CD4-positive, alpha-beta memory T cell (primary cell): ENCODE data around the gene RBFOX2. TPM values are rescaled to one million over a fixed set of nuclear protein-coding genes. Genes with fewer than 3 reads are reported as not detected.
A peak's percentile ranks its signal among the peaks of the same experiment; 100 is the strongest.

Experiments used
- CTCF ChIA-PET: fragments of 350-600 bp; sonication (Branson Sonifier 250); formaldehyde crosslinking; loops from one replicate; lab custom pipeline; 2021; ENCODE audit warnings: inconsistent platforms; ENCODE audit not compliant: partially characterized antibody; lab: Charles Lee
- POLR2A ChIA-PET: fragments of 350-600 bp; sonication (Branson Sonifier 250); formaldehyde crosslinking; loops from one replicate; lab custom pipeline; 2021; ENCODE audit not compliant: partially characterized antibody; lab: Charles Lee
- DNase-seq, 5 donors: peaks; one replicate each; pipeline versions ENCODE4 v3.0.0 to v3.0.0-alpha.2; 2020 to 2022; ENCODE audit warnings: mixed read lengths in 1 of 5
- H3K27ac ChIP-seq: one replicate; pipeline ENCODE4 v1.7.0; 2013; ENCODE audit warnings: low read depth, low read length
- H3K27me3 ChIP-seq: 2 replicates; pipeline ENCODE4 v1.7.0; 2013; ENCODE audit warnings: mild to moderate bottlenecking, low read length, moderate library complexity; ENCODE audit not compliant: insufficient read depth
- H3K36me3 ChIP-seq: 2 replicates; pipeline ENCODE4 v1.7.0; 2013; ENCODE audit warnings: mild to moderate bottlenecking, low read length, moderate library complexity; ENCODE audit not compliant: insufficient read depth
- H3K4me1 ChIP-seq: 2 replicates; pipeline ENCODE4 v1.7.0; 2013; ENCODE audit warnings: mild to moderate bottlenecking, low read length, moderate library complexity; ENCODE audit not compliant: insufficient read depth
- H3K4me3 ChIP-seq, 2 donors: one replicate each; pipeline ENCODE4 v1.7.0; 2013; ENCODE audit warnings: low read length in 2 of 2, mild to moderate bottlenecking in 1 of 2
- H3K9me3 ChIP-seq, 2 donors: one replicate each; pipeline ENCODE4 v1.7.0; 2013; ENCODE audit warnings: low read length in 2 of 2, control low read depth in 1 of 2; ENCODE audit not compliant: control insufficient read depth in 1 of 2
- H3K27ac Mint-ChIP-seq, 7 donors: one replicate each; pipeline ENCODE4 v1.8.0; 2020 to 2021; ENCODE audit warnings: mixed read lengths in 7 of 7, mild to moderate bottlenecking in 6 of 7, inconsistent platforms in 3 of 7, moderate library complexity in 3 of 7
- H3K27me3 Mint-ChIP-seq, 2 donors: one replicate each; pipeline ENCODE4 v1.8.0; 2020 to 2021; ENCODE audit warnings: mixed read lengths in 2 of 2
- H3K36me3 Mint-ChIP-seq, 2 donors: one replicate each; pipeline ENCODE4 v1.8.0; 2020 to 2021; ENCODE audit warnings: mixed read lengths in 2 of 2, inconsistent platforms in 1 of 2, mild to moderate bottlenecking in 1 of 2
- H3K4me1 Mint-ChIP-seq, 4 donors: one replicate each; pipeline ENCODE4 v1.8.0; 2020 to 2021; ENCODE audit warnings: mixed read lengths in 4 of 4, mild to moderate bottlenecking in 1 of 4
- H3K4me3 Mint-ChIP-seq, 8 donors: one replicate each; pipeline ENCODE4 v1.8.0; 2020 to 2021; ENCODE audit warnings: mixed read lengths in 8 of 8, mild to moderate bottlenecking in 7 of 8, moderate library complexity in 6 of 8, inconsistent platforms in 3 of 8
- H3K9me3 Mint-ChIP-seq, 8 donors: one replicate each; pipeline ENCODE4 v1.8.0; 2020 to 2021; ENCODE audit warnings: mixed read lengths in 8 of 8, mild to moderate bottlenecking in 5 of 8, inconsistent platforms in 3 of 8, moderate library complexity in 1 of 8
- intact Hi-C: fragments of 100-400 bp; cut with micrococcal nuclease; formaldehyde crosslinking; loops from one replicate; pipeline ENCODE4 v1.15.1; 2023
- polyA plus RNA-seq, 2 donors: library from polyadenylated mRNA; unstranded; fragments of 300-500 nt; fragmentation: Illumina TruSeq; gene quantifications; one replicate each; pipeline ENCODE4 v1.2.3, GENCODE V29; 2021
- total RNA-seq, 2 experiments: library from RNA; stranded (reverse); gene quantifications; one replicate each; pipeline ENCODE4 v1.2.3, GENCODE V29; 2021

Gene RBFOX2
- total and polyA plus RNA-seq, 4 experiments from 2014 or later: 0.68 to 1.3 (median 1.0) TPM

GRCh38 chr22:36068776-36069344 is 40.2 kb upstream of the RBFOX2 start:
- Histone ChIP-seq H3K4me1 (peaks cover 11% of the 10 kb centered on the region), H3K9me3 (no peaks in the 10 kb centered on the region), H3K4me3 (no peak overlapping the region), H3K27me3 (no peaks in the 10 kb centered on the region), H3K36me3 (no peaks in the 10 kb centered on the region), H3K27ac (no peak overlapping the region)
- no peak for DNase-seq
- ChIA-PET POLR2A (no interaction called here), CTCF (interaction anchor here (1.2 to 1.7 kb wide), 3 partner anchors 11 to 418 kb away, joined by 3 to 4 read pairs (median 4); no protein-coding TSS in a partner anchor)
- no peaks in the 10 kb centered on the region for H3K9me3 Mint-ChIP-seq
- no peak overlapping the region for H3K4me3 Mint-ChIP-seq
- no peaks in the 10 kb centered on the region for H3K36me3 Mint-ChIP-seq
- peaks cover 0 to 2% of the 10 kb centered on the region in 2 donors for H3K27me3 Mint-ChIP-seq
- H3K27ac Mint-ChIP-seq: no peak overlapping the region
- intact Hi-C loops: loop anchor here (5.0 to 10.0 kb wide), 3 partner anchors 53 to 442 kb away; partner anchors contain the start of gene TXN2
- H3K4me1 Mint-ChIP-seq: peaks cover 6 to 10% (median 9%) of the 10 kb centered on the region in 4 donors

GRCh38 chr22:36067235-36067558 is 38.6 kb upstream of the RBFOX2 start:
- DNase-seq: no peak
- H3K36me3 ChIP-seq: no peaks in the 10 kb centered on the region
- H3K27ac Mint-ChIP-seq: no peak overlapping the region
- no peak overlapping the region for H3K4me3 ChIP-seq
- peaks cover 11% of the 10 kb centered on the region for H3K4me1 ChIP-seq
- ChIA-PET CTCF (interaction anchor here (1.0 to 3.7 kb wide), 11 partner anchors 8 to 113 kb away, joined by 3 to 67 read pairs (median 9); no protein-coding TSS in a partner anchor), POLR2A (no interaction called here)
- no peak overlapping the region for H3K27ac ChIP-seq
- no peak overlapping the region for H3K4me3 Mint-ChIP-seq
- H3K9me3 Mint-ChIP-seq: no peaks in the 10 kb centered on the region
- no peaks in the 10 kb centered on the region for H3K36me3 Mint-ChIP-seq
- H3K27me3 Mint-ChIP-seq: peaks cover 0 to 2% of the 10 kb centered on the region in 2 donors
- no peaks in the 10 kb centered on the region for H3K9me3 ChIP-seq
- H3K4me1 Mint-ChIP-seq: peaks cover 6 to 10% (median 9%) of the 10 kb centered on the region in 4 donors
- no peaks in the 10 kb centered on the region for H3K27me3 ChIP-seq
- intact Hi-C loops: loop anchor here (5.0 to 10.0 kb wide), 3 partner anchors 55 to 440 kb away; partner anchors contain the start of gene TXN2

- POLR2A ChIA-PET: interaction anchor here (2.0 kb wide), 1 partner anchor 37 kb away, joined by 8 read pairs; the partner anchor contains the start of gene RBFOX2
- intact Hi-C loops: loop anchor here (1.0 to 10.0 kb wide), 5 partner anchors 38 to 439 kb away; partner anchors contain the start of genes RBFOX2 and TXN2
- H3K27ac ChIP-seq: peak overlapping the region; percentile 15
- Mint-ChIP-seq H3K27me3 (peaks cover 0 to 2% of the 10 kb centered on the region in 2 donors), H3K4me3 (peak overlapping the region; percentile 82 to 91 (median 86)), H3K4me1 (peaks cover 6 to 10% (median 9%) of the 10 kb centered on the region in 4 donors), H3K27ac (peak overlapping the region; percentile 42 to 91 (median 79)), H3K9me3 (no peaks in the 10 kb centered on the region), H3K36me3 (no peaks in the 10 kb centered on the region)
- H3K9me3 ChIP-seq: no peaks in the 10 kb centered on the region
- DNase-seq: peak; percentile 55 to 64 (median 60)
- peaks cover 11% of the 10 kb centered on the region for H3K4me1 ChIP-seq
- peak overlapping the region; percentile 49 to 67 for H3K4me3 ChIP-seq
- CTCF ChIA-PET: interaction anchor here (0.7 to 3.7 kb wide), 56 partner anchors 10 to 716 kb away, joined by 3 to 67 read pairs (median 4); partner anchors contain the start of genes APOL2 and APOL3
- H3K36me3 ChIP-seq: no peaks in the 10 kb centered on the region
- no peaks in the 10 kb centered on the region for H3K27me3 ChIP-seq
Measured at GRCh38 chr22:36065775-36066544, 37.3 kb upstream of the RBFOX2 start.

GRCh38 chr22:36065462-36065774 is 36.8 kb upstream of the RBFOX2 start:
- H3K9me3 Mint-ChIP-seq: no peaks in the 10 kb centered on the region
- H3K4me1 Mint-ChIP-seq: peaks cover 6 to 10% (median 9%) of the 10 kb centered on the region in 4 donors
- intact Hi-C loops: loop anchor here (5.0 to 10.0 kb wide), 3 partner anchors 57 to 438 kb away; partner anchors contain the start of gene TXN2
- H3K4me3 ChIP-seq: peak overlapping the region; percentile 49 to 67
- ChIA-PET CTCF (interaction anchor here (0.7 to 3.7 kb wide), 53 partner anchors 9 to 715 kb away, joined by 3 to 67 read pairs (median 4); partner anchors contain the start of genes APOL2 and APOL3), POLR2A (interaction anchor here (2.0 kb wide), 1 partner anchor 37 kb away, joined by 8 read pairs; the partner anchor contains the start of gene RBFOX2)
- no peaks in the 10 kb centered on the region for H3K27me3 ChIP-seq
- H3K27ac Mint-ChIP-seq: peak overlapping the region in 5 of 7 donors; percentile 11 to 64 (median 42)
- no peaks in the 10 kb centered on the region for H3K36me3 Mint-ChIP-seq
- H3K27ac ChIP-seq: peak overlapping the region; percentile 15
- H3K4me3 Mint-ChIP-seq: peak overlapping the region; percentile 74 to 91 (median 84)
- peaks cover 11% of the 10 kb centered on the region for H3K4me1 ChIP-seq
- peaks cover 0 to 2% of the 10 kb centered on the region in 2 donors for H3K27me3 Mint-ChIP-seq
- peak in 1 of 5 donors; percentile 33 for DNase-seq
- no peaks in the 10 kb centered on the region for H3K36me3 ChIP-seq
- no peaks in the 10 kb centered on the region for H3K9me3 ChIP-seq

GRCh38 chr22:36064358-36064757 is 35.7 kb upstream of the RBFOX2 start:
- Histone ChIP-seq H3K27ac (no peak overlapping the region), H3K4me1 (peaks cover 11% of the 10 kb centered on the region), H3K36me3 (no peaks in the 10 kb centered on the region), H3K4me3 (no peak overlapping the region), H3K9me3 (no peaks in the 10 kb centered on the region), H3K27me3 (no peaks in the 10 kb centered on the region)
- ChIA-PET POLR2A (no interaction called here), CTCF (interaction anchor here (0.9 to 3.7 kb wide), 7 partner anchors 8 to 437 kb away, joined by 5 to 67 read pairs (median 13); partner anchors contain the start of gene APOL3)
- no peaks in the 10 kb centered on the region for H3K9me3 Mint-ChIP-seq
- DNase-seq: no peak
- H3K36me3 Mint-ChIP-seq: no peaks in the 10 kb centered on the region
- H3K27me3 Mint-ChIP-seq: peaks cover 0 to 2% of the 10 kb centered on the region in 2 donors
- H3K27ac Mint-ChIP-seq: no peak overlapping the region
- H3K4me1 Mint-ChIP-seq: peaks cover 6 to 10% (median 9%) of the 10 kb centered on the region in 4 donors
- no peak overlapping the region for H3K4me3 Mint-ChIP-seq
- intact Hi-C loops: loop anchor here (10.0 kb wide), 1 partner anchor 420 kb away; the partner anchor contains the start of gene TXN2

GRCh38 chr22:36056980-36057379 is 28.4 kb upstream of the RBFOX2 start:
- no peaks in the 10 kb centered on the region for H3K27me3 ChIP-seq
- POLR2A ChIA-PET: no interaction called here
- Mint-ChIP-seq H3K4me3 (no peak overlapping the region), H3K36me3 (no peaks in the 10 kb centered on the region), H3K27me3 (peaks cover 2 to 8% of the 10 kb centered on the region in 2 donors), H3K9me3 (peaks cover 0 to 3% (median 0%) of the 10 kb centered on the region in 8 donors), H3K27ac (no peak overlapping the region), H3K4me1 (peaks cover 0 to 2% (median under 1%) of the 10 kb centered on the region in 4 donors)
- no peak for DNase-seq
- no peaks in the 10 kb centered on the region for H3K36me3 ChIP-seq
- CTCF ChIA-PET: interaction anchor here (1.2 to 4.3 kb wide), 2 partner anchors 9 to 14 kb away, joined by 3 to 40 read pairs; no protein-coding TSS in a partner anchor
- no peaks in the 10 kb centered on the region for H3K9me3 ChIP-seq
- intact Hi-C loops: no loop called here
- H3K4me1 ChIP-seq: no peaks in the 10 kb centered on the region
- no peak overlapping the region for H3K27ac ChIP-seq
- H3K4me3 ChIP-seq: no peak overlapping the region
